Measurements from ENCODE around the gene PLK5.

GRCh38 chr19:1524972-1525325, 1.1 kb downstream of the PLK5 start:
- no peak for TF ChIP-seq CTCF (IDR thresholded peaks at IDR 0.05)
- no peak for TF ChIP-seq EP300 (IDR thresholded peaks at IDR 0.05)

Measured in esophagus muscularis mucosa (tissue), 3 donors.